HUES48 (cell line): Measurements from ENCODE around the gene GNAL.

Experiments used
- H3K27ac ChIP-seq: one replicate; pipeline ENCODE4 v1.7.0; 2013; ENCODE audit warnings: low read depth, low read length, inconsistent platforms
- H3K27me3 ChIP-seq: 2 replicates; pipeline ENCODE4 v1.6.1; 2013; ENCODE audit warnings: mild to moderate bottlenecking, low read length; ENCODE audit not compliant: control insufficient read depth, insufficient read depth
- H3K36me3 ChIP-seq: 2 replicates; pipeline ENCODE4 v1.6.1; 2013; ENCODE audit warnings: low read length; ENCODE audit not compliant: control insufficient read depth, insufficient read depth
- H3K4me1 ChIP-seq: 2 replicates; pipeline ENCODE4 v1.6.1; 2013; ENCODE audit warnings: mild to moderate bottlenecking, low read length; ENCODE audit not compliant: control insufficient read depth, insufficient read depth
- H3K4me3 ChIP-seq: 2 replicates; pipeline ENCODE4 v1.5.1; 2013; ENCODE audit warnings: mild to moderate bottlenecking, low read depth, low read length
- H3K9ac ChIP-seq: 2 replicates; pipeline ENCODE4 v1.6.1; 2013; ENCODE audit warnings: mild to moderate bottlenecking, low read depth, low read length, moderate library complexity
- H3K9me3 ChIP-seq: 2 replicates; pipeline ENCODE4 v1.6.1; 2013; ENCODE audit warnings: low read length; ENCODE audit not compliant: control insufficient read depth, insufficient read depth

GNAL gene

GRCh38 chr18:11807233-11807632, 118.2 kb downstream of the GNAL start:
- H3K27ac ChIP-seq, result peak overlapping the region; percentile 71
- H3K9me3 ChIP-seq, result no peaks in the 10 kb centered on the region
- no peak overlapping the region for H3K9ac ChIP-seq
- no peaks in the 10 kb centered on the region for H3K36me3 ChIP-seq
- H3K4me1 ChIP-seq, result peaks cover 47% of the 10 kb centered on the region
- no peak overlapping the region for H3K4me3 ChIP-seq
- H3K27me3 ChIP-seq, result no peaks in the 10 kb centered on the region

GRCh38 chr18:11808001-11808855, 119.2 kb downstream of the GNAL start:
- Histone ChIP-seq H3K36me3 (no peaks in the 10 kb centered on the region), H3K27me3 (no peaks in the 10 kb centered on the region), H3K9me3 (no peaks in the 10 kb centered on the region), H3K27ac (peak overlapping the region; percentile 71), H3K9ac (peak overlapping the region; percentile 10; the same call in 1 of the 2 replicates), H3K4me1 (peaks cover 47% of the 10 kb centered on the region), H3K4me3 (no peak overlapping the region)

- Histone ChIP-seq H3K4me3 (no peak overlapping the region), H3K9ac (no peak overlapping the region), H3K27ac (peak overlapping the region; percentile 62), H3K4me1 (peaks cover 47% of the 10 kb centered on the region), H3K9me3 (no peaks in the 10 kb centered on the region), H3K36me3 (no peaks in the 10 kb centered on the region), H3K27me3 (no peaks in the 10 kb centered on the region)
Observed at GRCh38 chr18:11809895-11810294, 120.8 kb downstream of the GNAL start.

- peak overlapping the region; percentile 52 for H3K27ac ChIP-seq
Observed at GRCh38 chr18:11810379-11810778, 121.3 kb downstream of the GNAL start.

GRCh38 chr18:11811009-11811408, 121.9 kb downstream of the GNAL start:
- H3K4me1 ChIP-seq, result peaks cover 46% of the 10 kb centered on the region
- no peaks in the 10 kb centered on the region for H3K27me3 ChIP-seq
- no peaks in the 10 kb centered on the region for H3K36me3 ChIP-seq
- no peak overlapping the region for H3K9ac ChIP-seq
- H3K9me3 ChIP-seq, result no peaks in the 10 kb centered on the region
- no peak overlapping the region for H3K27ac ChIP-seq
- no peak overlapping the region for H3K4me3 ChIP-seq

More at GRCh38 chr18:11810379-11810778, 121.3 kb downstream of the GNAL start:
- Histone ChIP-seq H3K9me3 (no peaks in the 10 kb centered on the region), H3K4me1 (peaks cover 47% of the 10 kb centered on the region), H3K36me3 (no peaks in the 10 kb centered on the region), H3K4me3 (no peak overlapping the region), H3K9ac (no peak overlapping the region), H3K27me3 (no peaks in the 10 kb centered on the region)

GRCh38 chr18:11817229-11817628, 128.2 kb downstream of the GNAL start:
- H3K27ac ChIP-seq, result no peak overlapping the region
- no peaks in the 10 kb centered on the region for H3K9me3 ChIP-seq
- H3K9ac ChIP-seq, result no peak overlapping the region
- no peaks in the 10 kb centered on the region for H3K36me3 ChIP-seq
- H3K27me3 ChIP-seq, result no peaks in the 10 kb centered on the region
- H3K4me3 ChIP-seq, result no peak overlapping the region
- peaks cover 8% of the 10 kb centered on the region for H3K4me1 ChIP-seq

- Histone ChIP-seq H3K4me3 (no peak overlapping the region), H3K9ac (no peak overlapping the region), H3K27me3 (no peaks in the 10 kb centered on the region), H3K27ac (no peak overlapping the region), H3K4me1 (peaks cover 16% of the 10 kb centered on the region), H3K36me3 (no peaks in the 10 kb centered on the region), H3K9me3 (no peaks in the 10 kb centered on the region)
Observed at GRCh38 chr18:11818486-11819203, 129.6 kb downstream of the GNAL start.

- Histone ChIP-seq H3K4me3 (no peak overlapping the region), H3K27me3 (no peaks in the 10 kb centered on the region), H3K27ac (no peak overlapping the region), H3K36me3 (no peaks in the 10 kb centered on the region), H3K9me3 (no peaks in the 10 kb centered on the region), H3K4me1 (peaks cover 18% of the 10 kb centered on the region), H3K9ac (no peak overlapping the region)
Observed at GRCh38 chr18:11819938-11820337, 130.9 kb downstream of the GNAL start.

- H3K4me1 ChIP-seq, result peaks cover 18% of the 10 kb centered on the region
- no peak overlapping the region for H3K27ac ChIP-seq
- no peaks in the 10 kb centered on the region for H3K36me3 ChIP-seq
- H3K9ac ChIP-seq, result no peak overlapping the region
- no peaks in the 10 kb centered on the region for H3K27me3 ChIP-seq
- H3K9me3 ChIP-seq, result no peaks in the 10 kb centered on the region
- no peak overlapping the region for H3K4me3 ChIP-seq
Observed at GRCh38 chr18:11820697-11821096, 131.6 kb downstream of the GNAL start.

- H3K9me3 ChIP-seq, result no peaks in the 10 kb centered on the region
- H3K36me3 ChIP-seq, result no peaks in the 10 kb centered on the region
- peaks cover 18% of the 10 kb centered on the region for H3K4me1 ChIP-seq
- H3K27ac ChIP-seq, result no peak overlapping the region
- H3K27me3 ChIP-seq, result no peaks in the 10 kb centered on the region
- no peak overlapping the region for H3K4me3 ChIP-seq
- H3K9ac ChIP-seq, result no peak overlapping the region
Observed at GRCh38 chr18:11821208-11821607, 132.1 kb downstream of the GNAL start.

GRCh38 chr18:11821643-11822237, 132.7 kb downstream of the GNAL start:
- no peak overlapping the region for H3K9ac ChIP-seq
- no peaks in the 10 kb centered on the region for H3K36me3 ChIP-seq
- no peak overlapping the region for H3K27ac ChIP-seq
- H3K9me3 ChIP-seq, result no peaks in the 10 kb centered on the region
- H3K4me1 ChIP-seq, result peaks cover 18% of the 10 kb centered on the region
- no peak overlapping the region for H3K4me3 ChIP-seq
- no peaks in the 10 kb centered on the region for H3K27me3 ChIP-seq
